SU-DHL-6 (cell line): Measurements from ENCODE around the gene GANC.
"Not testable (repeated sequence)": the region's sequence is repeated elsewhere in the genome, so short reads cannot be mapped to it uniquely, and the experiment has no call there.

Experiments used
- H2AFZ ChIP-seq: fragments of 200-600 bp; sonication (generic); 2 replicates; pipeline ENCODE4 v1.6.1; 2014; ENCODE audit warnings: low read depth, mild to moderate bottlenecking, moderate library complexity, mixed read lengths, antibody characterized with exemption, low read length; ENCODE audit not compliant: severe bottlenecking
- H3F3A ChIP-seq: fragments of 200-600 bp; shearing (Covaris generic); 2 replicates; pipeline ENCODE4 v1.6.0; 2016; ENCODE audit warnings: antibody characterized with exemption, mild to moderate bottlenecking; ENCODE audit not compliant: insufficient read depth
- H3K27ac ChIP-seq: fragments of 200-600 bp; sonication (generic); 2 replicates; pipeline ENCODE4 v1.5.1; 2016; ENCODE audit warnings: low read depth, mild to moderate bottlenecking, low read length, moderate library complexity, mixed read lengths
- H3K27me3 ChIP-seq: fragments of 200-600 bp; sonication (generic), shearing (Covaris generic); 2 replicates; pipeline ENCODE4 v1.6.0; 2014; ENCODE audit warnings: mild to moderate bottlenecking, low read length
- H3K36me3 ChIP-seq: fragments of 200-600 bp; sonication (generic); 2 replicates; pipeline ENCODE4 v1.6.1; 2014; ENCODE audit warnings: mild to moderate bottlenecking, low read length, mixed read lengths
- H3K4me2 ChIP-seq: fragments of 300-600, 200-600 bp; shearing (Covaris generic), sonication (generic); 2 replicates; pipeline ENCODE4 v1.6.0; 2014; ENCODE audit warnings: low read length, low read depth, mild to moderate bottlenecking; ENCODE audit not compliant: poor library complexity, severe bottlenecking
- H3K4me3 ChIP-seq: fragments of 200-600 bp; sonication (generic); 2 replicates; pipeline ENCODE4 v1.5.1; 2014; ENCODE audit warnings: antibody characterized with exemption, low read length, mild to moderate bottlenecking, mixed read lengths; ENCODE audit not compliant: insufficient read depth, poor library complexity, severe bottlenecking
- H3K79me2 ChIP-seq: fragments of 200-600 bp; sonication (generic); 2 replicates; pipeline ENCODE4 v1.6.1; 2014; ENCODE audit warnings: mild to moderate bottlenecking, low read length, moderate library complexity; ENCODE audit not compliant: insufficient read depth
- H3K9ac ChIP-seq: fragments of 200-600 bp; sonication (generic); 2 replicates; pipeline ENCODE4 v1.7.0; 2014; ENCODE audit warnings: mild to moderate bottlenecking, low read length
- H3K9me2 ChIP-seq: fragments of 200-600 bp; sonication (generic); replicated peaks from 2 replicates; pipeline ENCODE4 v1.6.1; 2014; ENCODE audit warnings: low read length; ENCODE audit not compliant: insufficient read depth
- H3K9me3 ChIP-seq: fragments of 200-600 bp; sonication (generic); 2 replicates; pipeline ENCODE4 v1.6.1; 2014; ENCODE audit warnings: low read length, mixed read lengths; ENCODE audit not compliant: insufficient read depth
- H4K20me1 ChIP-seq: fragments of 200-600 bp; sonication (generic); 2 replicates; pipeline ENCODE4 v1.6.1; 2014; ENCODE audit warnings: low read depth, mild to moderate bottlenecking, antibody characterized with exemption, low read length, moderate library complexity, mixed read lengths
- EZH2phosphoT487 ChIP-seq: fragments of 200-600 bp; sonication (generic), shearing (Covaris generic); conservative IDR thresholded peaks from 2 replicates; pipeline ENCODE4 v1.6.1; 2018; ENCODE audit warnings: mild to moderate bottlenecking, antibody characterized with exemption, low read length, moderate library complexity, mixed read lengths
- TF ChIP-seq, protein P1 (sequence below): fragments of 200-600 bp; sonication (generic); IDR thresholded peaks from one replicate; pipeline ENCODE4 v1.5.1; 2017; ENCODE audit warnings: antibody characterized with exemption, mild to moderate bottlenecking, low read length, moderate library complexity; ENCODE audit not compliant: insufficient read depth, poor library complexity, severe bottlenecking

GANC gene, protein sequence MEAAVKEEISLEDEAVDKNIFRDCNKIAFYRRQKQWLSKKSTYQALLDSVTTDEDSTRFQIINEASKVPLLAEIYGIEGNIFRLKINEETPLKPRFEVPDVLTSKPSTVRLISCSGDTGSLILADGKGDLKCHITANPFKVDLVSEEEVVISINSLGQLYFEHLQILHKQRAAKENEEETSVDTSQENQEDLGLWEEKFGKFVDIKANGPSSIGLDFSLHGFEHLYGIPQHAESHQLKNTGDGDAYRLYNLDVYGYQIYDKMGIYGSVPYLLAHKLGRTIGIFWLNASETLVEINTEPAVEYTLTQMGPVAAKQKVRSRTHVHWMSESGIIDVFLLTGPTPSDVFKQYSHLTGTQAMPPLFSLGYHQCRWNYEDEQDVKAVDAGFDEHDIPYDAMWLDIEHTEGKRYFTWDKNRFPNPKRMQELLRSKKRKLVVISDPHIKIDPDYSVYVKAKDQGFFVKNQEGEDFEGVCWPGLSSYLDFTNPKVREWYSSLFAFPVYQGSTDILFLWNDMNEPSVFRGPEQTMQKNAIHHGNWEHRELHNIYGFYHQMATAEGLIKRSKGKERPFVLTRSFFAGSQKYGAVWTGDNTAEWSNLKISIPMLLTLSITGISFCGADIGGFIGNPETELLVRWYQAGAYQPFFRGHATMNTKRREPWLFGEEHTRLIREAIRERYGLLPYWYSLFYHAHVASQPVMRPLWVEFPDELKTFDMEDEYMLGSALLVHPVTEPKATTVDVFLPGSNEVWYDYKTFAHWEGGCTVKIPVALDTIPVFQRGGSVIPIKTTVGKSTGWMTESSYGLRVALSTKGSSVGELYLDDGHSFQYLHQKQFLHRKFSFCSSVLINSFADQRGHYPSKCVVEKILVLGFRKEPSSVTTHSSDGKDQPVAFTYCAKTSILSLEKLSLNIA (N-terminal part only)

DNA sequence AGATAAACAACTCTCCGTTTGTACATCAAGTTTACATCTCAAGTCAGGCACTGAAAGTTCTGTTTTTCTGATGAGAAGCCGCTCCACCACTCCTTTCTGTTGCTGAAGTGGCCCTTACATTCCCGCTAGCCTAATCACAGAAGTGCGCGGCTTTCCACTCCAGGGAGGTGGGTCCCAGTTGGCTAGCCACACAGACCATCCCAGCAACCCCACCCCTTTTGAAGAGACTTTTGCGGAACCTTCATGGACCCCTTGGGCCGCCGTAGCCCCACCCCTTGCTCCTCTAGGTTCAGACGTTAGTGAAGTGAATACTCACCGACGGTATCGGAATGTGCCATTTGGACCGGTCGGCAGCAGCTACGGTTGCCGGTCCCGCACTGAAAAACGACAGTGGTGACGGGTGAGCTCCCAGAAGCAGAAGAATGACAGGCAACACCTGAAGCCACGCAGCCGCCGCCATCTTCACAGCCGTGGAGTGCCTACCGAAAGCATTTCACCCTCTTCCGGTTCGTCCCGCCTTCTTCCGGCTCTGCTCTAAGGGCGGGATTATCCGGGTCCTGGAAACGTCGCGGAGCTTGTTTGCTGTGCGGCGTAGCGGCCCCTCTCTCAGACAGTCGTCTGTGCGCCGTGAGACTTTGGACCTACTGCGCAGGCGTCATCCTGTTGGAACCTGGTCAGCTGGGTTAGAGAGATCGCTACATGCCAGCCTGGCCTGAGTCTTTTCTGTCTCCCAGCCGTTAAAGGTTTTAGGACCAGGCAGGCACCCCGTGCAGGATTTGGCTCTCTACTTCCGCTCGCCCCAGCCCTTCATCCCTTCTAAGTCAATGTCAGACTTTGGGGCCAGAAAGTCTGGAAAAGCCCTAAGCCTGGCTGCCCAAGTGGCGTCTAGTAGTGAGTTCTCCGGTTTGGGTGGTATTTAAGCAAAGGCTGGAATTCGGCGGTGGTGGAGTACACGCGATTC, at the start of gene GANC, which contains the start of gene TMEM87A:
Gene GANC (plus strand): TSS at position 263 of the 961 bp plus-strand sequence. CDS start 1,281 bp downstream, outside the sequence.
Gene TMEM87A (minus strand): TSS at position 495 of the 961 bp plus-strand sequence. CDS start 35 bp downstream, at position 460.
- H3K36me3 ChIP-seq = peaks cover 5% of the 10 kb centered on the region; the same call in 1 of the 2 replicates
- H3K79me2 ChIP-seq = peaks cover 50% of the 10 kb centered on the region
- H2AFZ ChIP-seq = peak within 1 kb of the TSS; percentile 96
- TF ChIP-seq EZH2phosphoT487 = no peak
- TF ChIP-seq, protein P1, sequence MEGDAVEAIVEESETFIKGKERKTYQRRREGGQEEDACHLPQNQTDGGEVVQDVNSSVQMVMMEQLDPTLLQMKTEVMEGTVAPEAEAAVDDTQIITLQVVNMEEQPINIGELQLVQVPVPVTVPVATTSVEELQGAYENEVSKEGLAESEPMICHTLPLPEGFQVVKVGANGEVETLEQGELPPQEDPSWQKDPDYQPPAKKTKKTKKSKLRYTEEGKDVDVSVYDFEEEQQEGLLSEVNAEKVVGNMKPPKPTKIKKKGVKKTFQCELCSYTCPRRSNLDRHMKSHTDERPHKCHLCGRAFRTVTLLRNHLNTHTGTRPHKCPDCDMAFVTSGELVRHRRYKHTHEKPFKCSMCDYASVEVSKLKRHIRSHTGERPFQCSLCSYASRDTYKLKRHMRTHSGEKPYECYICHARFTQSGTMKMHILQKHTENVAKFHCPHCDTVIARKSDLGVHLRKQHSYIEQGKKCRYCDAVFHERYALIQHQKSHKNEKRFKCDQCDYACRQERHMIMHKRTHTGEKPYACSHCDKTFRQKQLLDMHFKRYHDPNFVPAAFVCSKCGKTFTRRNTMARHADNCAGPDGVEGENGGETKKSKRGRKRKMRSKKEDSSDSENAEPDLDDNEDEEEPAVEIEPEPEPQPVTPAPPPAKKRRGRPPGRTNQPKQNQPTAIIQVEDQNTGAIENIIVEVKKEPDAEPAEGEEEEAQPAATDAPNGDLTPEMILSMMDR = no peak
- peaks cover 12% of the 10 kb centered on the region; the same call in 1 of the 2 replicates for H3F3A ChIP-seq
- H3K27me3 ChIP-seq = no peaks in the 10 kb centered on the region
- peak within 1 kb of the TSS; percentile 94 for H3K4me3 ChIP-seq
- 0 out of 2 replicates have a peak, but pooled peaks cover 10% of the 10 kb centered on the region for H4K20me1 ChIP-seq
- H3K9ac ChIP-seq = peak within 1 kb of the TSS; percentile 75
- H3K9me2 ChIP-seq = no peaks in the 10 kb centered on the region
- H3K4me2 ChIP-seq = peak within 1 kb of the TSS; percentile 90
- H3K9me3 ChIP-seq = no peaks in the 10 kb centered on the region
- peak within 1 kb of the TSS; percentile 78 for H3K27ac ChIP-seq

DNA sequence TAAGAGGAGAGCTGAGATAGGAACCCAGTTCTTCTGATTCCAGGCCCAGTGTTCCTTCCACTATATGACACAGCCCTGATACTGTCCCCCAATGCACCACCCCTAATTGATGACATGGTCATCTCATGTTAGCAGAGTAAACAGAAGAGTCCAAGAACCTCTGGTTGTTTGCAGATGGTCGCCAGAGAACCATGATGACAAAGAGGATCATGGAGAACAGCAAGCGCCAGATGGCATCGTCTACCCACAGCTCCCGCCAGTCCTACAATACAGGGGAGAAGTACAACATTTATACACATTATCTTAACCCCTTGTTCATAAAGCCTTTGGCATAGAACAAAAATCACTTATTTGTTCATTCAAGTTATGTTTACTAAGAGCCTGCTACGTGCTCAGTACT, 46.4 kb upstream of the GANC start:
- no peak overlapping the region for H3K4me3 ChIP-seq
- H3K9ac ChIP-seq = no peak overlapping the region
- TF ChIP-seq EZH2phosphoT487 = no peak
- TF ChIP-seq, protein P1 = no peak
- H3K27me3 ChIP-seq = no peaks in the 10 kb centered on the region
- H3K79me2 ChIP-seq = no peaks in the 10 kb centered on the region
- H3K27ac ChIP-seq = no peak overlapping the region
- H4K20me1 ChIP-seq = no peaks in the 10 kb centered on the region
- H3K9me2 ChIP-seq = no peaks in the 10 kb centered on the region
- H3K9me3 ChIP-seq = no peaks in the 10 kb centered on the region
- H2AFZ ChIP-seq = no peak overlapping the region
- no peaks in the 10 kb centered on the region; the same call in 1 of the 2 replicates for H3F3A ChIP-seq
- H3K4me2 ChIP-seq = no peak overlapping the region
- peaks cover 7% of the 10 kb centered on the region; the same call in 1 of the 2 replicates for H3K36me3 ChIP-seq

DNA sequence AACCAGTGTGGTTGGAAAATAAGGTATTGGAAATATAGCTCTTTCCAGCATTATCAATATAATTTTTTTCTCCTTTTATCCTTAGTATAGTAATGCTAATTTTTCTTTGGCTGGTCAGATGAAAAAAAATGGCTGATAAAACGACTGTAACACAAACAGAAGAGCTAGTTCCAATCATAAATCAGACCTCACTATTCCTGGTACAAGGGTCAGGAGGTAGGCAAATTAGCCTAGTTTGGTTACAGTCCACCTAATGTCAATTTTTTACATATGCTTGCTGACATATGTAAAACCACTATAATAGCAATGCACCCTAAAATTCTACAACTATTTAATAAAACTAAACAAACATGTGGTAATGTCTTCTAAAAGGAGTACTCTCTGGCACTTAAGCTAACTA, 45.0 kb upstream of the GANC start:
- Histone ChIP-seq H2AFZ (no peak overlapping the region), H3K9me2 (no peaks in the 10 kb centered on the region), H4K20me1 (no peaks in the 10 kb centered on the region), H3K4me3 (no peak overlapping the region), H3K9ac (no peak overlapping the region), H3K4me2 (no peak overlapping the region), H3F3A (no peaks in the 10 kb centered on the region; the same call in 1 of the 2 replicates), H3K79me2 (no peaks in the 10 kb centered on the region), H3K9me3 (no peaks in the 10 kb centered on the region), H3K27ac (no peak overlapping the region), H3K36me3 (peaks cover 7% of the 10 kb centered on the region; the same call in 1 of the 2 replicates), H3K27me3 (no peaks in the 10 kb centered on the region)
- no peak for TF ChIP-seq EZH2phosphoT487
- TF ChIP-seq, protein P1 = no peak

DNA sequence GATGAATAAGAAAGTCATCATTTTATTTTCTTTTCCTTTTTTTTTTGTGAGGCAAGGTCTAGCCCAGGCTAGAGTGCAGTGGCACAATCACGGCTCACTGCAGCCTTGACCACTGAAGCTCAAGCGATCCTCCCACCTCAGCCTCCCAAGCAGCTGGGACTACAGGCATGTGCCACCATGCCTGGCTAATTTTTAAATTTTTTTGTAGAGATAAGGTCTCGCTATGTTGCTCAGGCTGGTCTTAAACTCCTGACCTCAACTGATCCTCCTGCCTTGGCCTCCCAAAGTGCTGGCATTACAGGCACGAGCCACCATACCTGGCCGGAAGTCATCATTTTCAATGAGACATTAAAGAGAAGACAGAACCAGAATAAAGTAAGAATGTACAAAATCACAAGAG, 44.0 kb upstream of the GANC start:
- not testable (repeated sequence) for H3K79me2 ChIP-seq, H3K9me3 ChIP-seq, H3K9ac ChIP-seq, H3K36me3 ChIP-seq, H2AFZ ChIP-seq, H3K9me2 ChIP-seq, H3K27me3 ChIP-seq, H4K20me1 ChIP-seq, H3K4me3 ChIP-seq, H3K4me2 ChIP-seq, H3K27ac ChIP-seq, H3F3A ChIP-seq
